DMS114 treated with DMSO at 0.1 percent for 48 hours (cell line): Measurements from ENCODE around the gene SLC29A1.
"Not testable (repeated sequence)": the region's sequence is repeated elsewhere in the genome, so short reads cannot be mapped to it uniquely, and the experiment has no call there.

Experiments
- DNase-seq: peaks from one replicate; lab custom pipeline; 2025; ENCODE audit not compliant: unreplicated experiment; lab: John Stamatoyannopoulos, UW

The SLC29A1 gene

GRCh38 chr6:44193307-44193910 is 30.0 kb upstream of the SLC29A1 start:
- DNase-seq, result no peak

GRCh38 chr6:44194326-44194725 is 29.1 kb upstream of the SLC29A1 start:
- DNase-seq, result no peak

- DNase-seq, result not testable (repeated sequence)
These were observed 27.0 kb upstream of the SLC29A1 start for GRCh38 chr6:44196351-44196750.

GRCh38 chr6:44198684-44199083 is 24.7 kb upstream of the SLC29A1 start:
- DNase-seq, result no peak

- DNase-seq, result no peak
These were observed 23.5 kb upstream of the SLC29A1 start for GRCh38 chr6:44199883-44200282.

GRCh38 chr6:44201200-44201599 is 22.2 kb upstream of the SLC29A1 start:
- DNase-seq, result no peak

- DNase-seq, result no peak
These were observed 21.6 kb upstream of the SLC29A1 start for GRCh38 chr6:44201638-44202303.

GRCh38 chr6:44202332-44202971 is 20.9 kb upstream of the SLC29A1 start:
- DNase-seq, result no peak

GRCh38 chr6:44202972-44203750 is 20.2 kb upstream of the SLC29A1 start:
- DNase-seq, result no peak

GRCh38 chr6:44203955-44204354 is 19.4 kb upstream of the SLC29A1 start:
- DNase-seq, result no peak

GRCh38 chr6:44207966-44208365 is 15.4 kb upstream of the SLC29A1 start:
- no peak for DNase-seq

- DNase-seq, result no peak
These were observed 12.1 kb upstream of the SLC29A1 start for GRCh38 chr6:44211284-44211683.

GRCh38 chr6:44214307-44214706 is 9.1 kb upstream of the SLC29A1 start:
- DNase-seq, result no peak

- no peak for DNase-seq
These were observed 6.6 kb upstream of the SLC29A1 start, which contains the start of gene MYMX for GRCh38 chr6:44216677-44217331. MYMX (plus strand) TSS chr6:44216926; CDS start chr6:44217472, 546 bp downstream.

GRCh38 chr6:44217332-44218143 is 5.9 kb upstream of the SLC29A1 start:
- no peak for DNase-seq

GRCh38 chr6:44219053-44219814 is 4.2 kb upstream of the SLC29A1 start:
- peak; percentile 76 for DNase-seq

- no peak for DNase-seq
These were observed 3.3 kb upstream of the SLC29A1 start for GRCh38 chr6:44219815-44220784.

- no peak for DNase-seq
These were observed 2.5 kb upstream of the SLC29A1 start for GRCh38 chr6:44220913-44221290.
